ENCODE measurements around the gene PPP2R3B. TPM values are rescaled to one million over a fixed set of nuclear protein-coding genes. Genes with fewer than 3 reads are reported as not detected.
"Not testable (repeated sequence)": the region's sequence is repeated elsewhere in the genome, so short reads cannot be mapped to it uniquely, and the experiment has no call there.

The PPP2R3B gene
- total RNA-seq, 1 experiment from 2014 or later: 19.1 TPM

DNA sequence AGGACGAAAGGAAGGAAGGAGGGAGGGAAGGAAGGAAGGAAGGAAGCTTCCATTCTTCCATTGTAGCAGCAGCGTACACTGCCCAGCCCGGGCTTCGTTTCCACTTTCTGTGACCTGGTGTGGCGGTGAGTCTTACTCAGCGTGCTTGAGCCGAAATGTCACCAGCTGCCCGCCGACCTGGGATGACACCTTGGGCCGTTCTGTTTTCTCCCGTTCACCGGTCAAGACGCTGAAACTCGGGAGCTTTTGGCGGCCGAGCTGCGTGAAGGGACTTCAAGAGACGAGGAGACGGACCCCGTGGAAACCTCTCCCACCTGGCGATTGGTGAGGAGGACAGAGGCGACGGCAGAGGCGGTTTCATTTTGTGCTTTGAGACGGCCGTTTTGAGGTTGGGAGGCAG lies 47.1 kb upstream of the PPP2R3B start (continued):
- TF ChIP-seq, protein P1, sequence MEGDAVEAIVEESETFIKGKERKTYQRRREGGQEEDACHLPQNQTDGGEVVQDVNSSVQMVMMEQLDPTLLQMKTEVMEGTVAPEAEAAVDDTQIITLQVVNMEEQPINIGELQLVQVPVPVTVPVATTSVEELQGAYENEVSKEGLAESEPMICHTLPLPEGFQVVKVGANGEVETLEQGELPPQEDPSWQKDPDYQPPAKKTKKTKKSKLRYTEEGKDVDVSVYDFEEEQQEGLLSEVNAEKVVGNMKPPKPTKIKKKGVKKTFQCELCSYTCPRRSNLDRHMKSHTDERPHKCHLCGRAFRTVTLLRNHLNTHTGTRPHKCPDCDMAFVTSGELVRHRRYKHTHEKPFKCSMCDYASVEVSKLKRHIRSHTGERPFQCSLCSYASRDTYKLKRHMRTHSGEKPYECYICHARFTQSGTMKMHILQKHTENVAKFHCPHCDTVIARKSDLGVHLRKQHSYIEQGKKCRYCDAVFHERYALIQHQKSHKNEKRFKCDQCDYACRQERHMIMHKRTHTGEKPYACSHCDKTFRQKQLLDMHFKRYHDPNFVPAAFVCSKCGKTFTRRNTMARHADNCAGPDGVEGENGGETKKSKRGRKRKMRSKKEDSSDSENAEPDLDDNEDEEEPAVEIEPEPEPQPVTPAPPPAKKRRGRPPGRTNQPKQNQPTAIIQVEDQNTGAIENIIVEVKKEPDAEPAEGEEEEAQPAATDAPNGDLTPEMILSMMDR (IDR thresholded peaks at IDR 0.05 in 2 of 3, conservative IDR thresholded peaks at IDR 0.05 in 1 of 3; ENCODE audit: borderline replicate concordance in 1 of 3, insufficient read depth in 1 of 3, low read depth in 2 of 3, low read length in 2 of 3): no peak
- TF ChIP-seq CBX3 (IDR thresholded peaks at IDR 0.05; ENCODE audit: low read depth) (no peak), SRF (IDR thresholded peaks at IDR 0.05; ENCODE audit: low read depth) (no peak), SIN3A (IDR thresholded peaks at IDR 0.05; ENCODE audit: low read depth) (no peak)

DNA sequence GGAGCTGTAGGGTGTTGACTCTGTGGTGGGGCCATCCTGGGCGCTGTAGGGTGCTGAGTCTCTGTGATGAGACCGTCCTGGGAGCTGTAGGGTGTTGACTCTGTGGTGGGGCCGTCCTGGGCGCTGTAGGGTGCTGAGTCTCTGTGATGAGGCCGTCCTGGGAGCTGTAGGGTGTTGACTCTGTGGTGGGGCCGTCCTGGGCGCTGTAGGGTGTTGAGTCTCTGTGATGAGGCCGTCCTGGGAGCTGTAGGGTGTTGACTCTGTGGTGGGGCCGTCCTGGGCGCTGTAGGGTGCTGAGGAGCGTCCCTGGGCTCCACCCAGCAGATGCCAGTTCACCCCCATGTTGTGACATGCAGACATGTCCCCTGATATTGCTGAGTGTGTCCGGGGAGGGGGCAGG lies 46.0 kb upstream of the PPP2R3B start:
- H3K4me2 ChIP-seq (ENCODE audit: low read length); RAD21 ChIA-PET (ENCODE audit: low non-redundant PET in 1 of 2, low total read pairs in 2 of 2, uncharacterized antibody in 2 of 2, unreplicated experiment in 2 of 2); H4K20me1 ChIP-seq (ENCODE audit: insufficient read depth); intact Hi-C loops (cut with micrococcal nuclease); H3K4me3 ChIP-seq (replicated peaks in 1 of 2; ENCODE audit: low read depth in 1 of 2, low read length in 2 of 2); H3K36me3 ChIP-seq (ENCODE audit: control insufficient read depth in 1 of 2, insufficient read depth in 2 of 2, low read length in 2 of 2); H3K79me2 ChIP-seq (ENCODE audit: insufficient read depth, low read length); H3K9me2 ChIP-seq (ENCODE audit: insufficient read depth); H3K4me1 ChIP-seq (ENCODE audit: control insufficient read depth in 1 of 2, insufficient read depth in 2 of 2, low read length in 2 of 2); DNase-seq (ENCODE audit: low read depth, low spot score); H2AFZ ChIP-seq (ENCODE audit: low read depth, low read length, poor library complexity, severe bottlenecking); CTCF ChIA-PET; BruUV-seq (replicated peaks); H3K27me3 ChIP-seq (ENCODE audit: insufficient read depth, low read length); H3K9me3 ChIP-seq (ENCODE audit: control insufficient read depth in 1 of 2, insufficient read depth in 1 of 2, low read depth in 1 of 2, low read length in 2 of 2); POLR2A ChIA-PET; H3K27ac ChIP-seq (ENCODE audit: low read depth, low read length); ATAC-seq; H3K9ac ChIP-seq (ENCODE audit: low read length): not testable (repeated sequence)

GRCh38 chrX:431492-432111 lies 44.9 kb upstream of the PPP2R3B start:
- Histone ChIP-seq H3K4me3 (replicated peaks in 1 of 2; ENCODE audit: low read depth in 1 of 2, low read length in 2 of 2) (no peak overlapping the region), H3K79me2 (ENCODE audit: insufficient read depth, low read length) (no peaks in the 10 kb centered on the region), H3K27me3 (ENCODE audit: insufficient read depth, low read length) (no peaks in the 10 kb centered on the region), H3K9me2 (ENCODE audit: insufficient read depth) (no peaks in the 10 kb centered on the region), H3K9ac (ENCODE audit: low read length) (no peak overlapping the region), H2AFZ (ENCODE audit: low read depth, low read length, poor library complexity, severe bottlenecking) (no peak overlapping the region), H3K4me2 (ENCODE audit: low read length) (no peak overlapping the region), H4K20me1 (ENCODE audit: insufficient read depth) (no peaks in the 10 kb centered on the region), H3K36me3 (ENCODE audit: control insufficient read depth in 1 of 2, insufficient read depth in 2 of 2, low read length in 2 of 2) (no peaks in the 10 kb centered on the region), H3K27ac (ENCODE audit: low read depth, low read length) (no peak overlapping the region), H3K9me3 (ENCODE audit: control insufficient read depth in 1 of 2, insufficient read depth in 1 of 2, low read depth in 1 of 2, low read length in 2 of 2) (no peaks in the 10 kb centered on the region), H3K4me1 (ENCODE audit: control insufficient read depth in 1 of 2, insufficient read depth in 2 of 2, low read length in 2 of 2) (no peaks in the 10 kb centered on the region)
- ATAC-seq (no peak), DNase-seq (ENCODE audit: low read depth, low spot score) (no peak)
- no TSS peak for BruUV-seq (replicated peaks)
- CTCF ChIA-PET: no interaction called here
- POLR2A ChIA-PET: no interaction called here
- intact Hi-C loops (cut with micrococcal nuclease): no loop called here
- RAD21 ChIA-PET (ENCODE audit: low non-redundant PET in 1 of 2, low total read pairs in 2 of 2, uncharacterized antibody in 2 of 2, unreplicated experiment in 2 of 2): no interaction called here
- TF ChIP-seq YY1 (IDR thresholded peaks at IDR 0.05; ENCODE audit: extremely low read depth, insufficient replicate concordance, low read depth, low read length) (no peak), ZFX (IDR thresholded peaks at IDR 0.05) (no peak), EZH2 (IDR thresholded peaks at IDR 0.05) (no peak), TCF7L2 (IDR thresholded peaks at IDR 0.05; ENCODE audit: borderline replicate concordance, extremely low read depth, insufficient read depth, insufficient read length) (no peak), ELF1 (IDR thresholded peaks at IDR 0.05; ENCODE audit: borderline replicate concordance, low read depth) (no peak), REST (IDR thresholded peaks at IDR 0.05; ENCODE audit: low read depth) (no peak), SIN3A (IDR thresholded peaks at IDR 0.05; ENCODE audit: low read depth) (no peak), JUND (IDR thresholded peaks at IDR 0.05) (no peak), EZH2phosphoT487 (IDR thresholded peaks at IDR 0.05; ENCODE audit: borderline replicate concordance) (no peak), SP1 (IDR thresholded peaks at IDR 0.05; ENCODE audit: low read depth) (no peak), RAD21 (IDR thresholded peaks at IDR 0.05; ENCODE audit: low read depth) (no peak), EGR1 (IDR thresholded peaks at IDR 0.05; ENCODE audit: low read depth) (no peak)

Measured in HCT116 (cell line).